ENCODE results near the gene CTSH.
A peak's percentile ranks its signal among the peaks of the same experiment; 100 is the strongest.
"Not testable (repeated sequence)": the region's sequence is repeated elsewhere in the genome, so short reads cannot be mapped to it uniquely, and the experiment has no call there.

CTSH gene

DNA sequence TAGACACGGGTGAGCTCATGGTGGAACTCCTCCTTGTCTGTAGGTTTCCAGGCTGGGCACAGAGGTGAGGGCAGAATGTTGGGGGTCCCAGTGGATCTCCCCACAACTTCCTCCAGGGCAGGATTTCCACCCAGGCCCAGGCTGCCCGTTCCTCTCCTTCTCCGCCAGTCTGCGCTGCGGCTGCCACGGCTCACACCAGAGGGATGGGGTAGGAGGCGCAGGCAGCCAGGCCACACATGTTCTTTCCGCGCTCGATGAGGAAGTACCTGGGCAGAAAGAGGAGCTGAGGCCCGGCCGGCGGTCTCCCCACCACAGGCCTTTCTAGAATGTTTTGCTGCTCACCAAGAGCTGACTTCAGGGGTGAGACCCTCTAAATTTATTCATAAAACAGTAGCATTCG lies 22.9 kb downstream of the CTSH start:
- DNase-seq (ENCODE audit: low spot score), result no peak

DNA sequence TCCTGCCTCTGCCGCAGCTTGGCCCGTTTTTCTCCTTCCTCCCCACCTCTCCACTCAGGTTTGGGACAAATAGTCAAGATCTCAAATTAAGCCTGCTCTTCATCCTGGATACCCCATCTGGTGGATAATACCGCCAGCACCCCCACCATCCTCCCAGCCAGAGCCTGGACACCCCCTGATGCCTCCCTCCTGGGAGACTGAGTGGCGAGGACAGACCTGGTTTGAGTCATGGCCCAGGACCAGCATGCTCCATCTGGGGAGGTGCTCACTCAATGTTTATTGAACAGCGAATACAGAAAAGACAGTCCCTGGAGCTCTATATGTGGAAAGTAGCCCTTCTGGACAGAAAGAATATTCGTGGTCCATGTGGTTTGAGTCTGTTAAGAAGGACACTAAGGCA lies 23.3 kb downstream of the CTSH start:
- DNase-seq (ENCODE audit: low spot score), result no peak

DNA sequence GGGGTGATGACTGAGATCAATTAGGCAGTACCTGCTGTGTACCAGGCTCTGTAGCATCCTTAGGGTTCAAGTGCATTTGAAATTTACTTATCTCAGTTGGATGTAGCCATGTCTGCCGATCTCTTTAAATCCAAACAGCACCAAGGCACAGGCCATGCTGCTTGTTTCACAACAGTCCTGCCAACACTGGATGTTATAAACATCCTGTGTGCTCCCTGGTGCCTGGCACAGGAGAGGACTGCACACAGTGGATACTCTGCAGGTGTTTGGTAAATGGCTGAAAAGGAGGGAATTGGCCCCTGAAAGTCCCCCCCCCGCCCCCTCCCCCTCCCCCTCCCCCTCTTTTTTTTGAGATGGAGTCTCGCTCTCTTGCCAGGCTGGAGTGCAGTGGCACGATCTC lies 27.0 kb downstream of the CTSH start:
- no peak for DNase-seq (ENCODE audit: low spot score)

DNA sequence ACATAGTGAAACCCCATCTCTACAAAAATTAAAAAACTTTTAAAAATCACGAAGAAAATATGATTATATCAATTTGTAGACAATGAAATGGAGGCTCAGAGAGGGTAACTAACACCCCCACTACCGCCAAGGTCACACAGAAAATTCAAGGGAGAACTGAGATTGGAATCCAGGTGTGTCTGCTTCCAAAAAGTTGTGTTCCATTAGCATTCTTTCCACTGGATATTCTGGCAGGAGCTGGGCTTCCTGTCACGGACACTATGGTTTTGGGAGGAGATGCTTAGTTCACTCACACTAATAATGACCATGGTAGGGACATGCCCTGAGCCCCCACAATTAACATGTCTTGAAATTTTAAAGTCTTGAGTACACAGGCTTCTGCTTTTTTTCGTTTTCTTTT lies 28.8 kb downstream of the CTSH start:
- DNase-seq (ENCODE audit: low spot score), result no peak

DNA sequence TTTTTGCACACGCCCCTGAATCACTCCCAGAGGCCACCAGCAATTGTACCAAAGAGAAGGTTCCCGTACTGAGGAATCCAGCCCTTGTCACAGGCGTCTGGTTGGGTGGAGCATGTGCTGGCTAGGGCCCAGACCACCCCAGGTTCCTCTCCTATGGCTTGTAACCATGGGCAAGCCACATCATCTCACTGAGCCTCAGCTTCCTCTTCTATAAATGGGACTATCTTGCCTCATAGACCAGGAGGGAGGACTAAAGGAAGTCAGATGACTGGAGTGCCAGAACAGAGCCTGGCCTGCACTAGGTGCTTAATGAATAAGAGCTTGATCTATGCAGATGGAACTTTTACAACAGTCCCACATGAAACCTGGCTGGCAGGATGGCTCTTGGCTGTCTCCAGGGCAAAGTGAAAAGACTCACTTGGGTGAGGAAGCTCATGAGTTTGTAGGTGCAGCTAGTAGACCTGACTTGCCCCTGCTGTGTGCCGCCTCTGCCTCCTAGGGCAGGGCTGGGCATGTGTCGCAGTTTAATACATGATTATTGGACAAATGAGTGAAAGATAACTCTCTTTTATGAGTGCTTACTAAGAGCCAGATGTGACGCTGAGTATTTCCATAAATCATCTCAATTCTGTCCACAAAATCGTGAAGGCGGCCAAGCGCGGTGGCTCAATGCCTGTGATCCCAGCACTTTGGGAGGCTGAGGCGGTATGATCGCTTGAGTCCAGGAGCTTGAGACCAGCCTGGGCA lies 29.3 kb downstream of the CTSH start:
- DNase-seq (ENCODE audit: low spot score), result peak; percentile 46

DNA sequence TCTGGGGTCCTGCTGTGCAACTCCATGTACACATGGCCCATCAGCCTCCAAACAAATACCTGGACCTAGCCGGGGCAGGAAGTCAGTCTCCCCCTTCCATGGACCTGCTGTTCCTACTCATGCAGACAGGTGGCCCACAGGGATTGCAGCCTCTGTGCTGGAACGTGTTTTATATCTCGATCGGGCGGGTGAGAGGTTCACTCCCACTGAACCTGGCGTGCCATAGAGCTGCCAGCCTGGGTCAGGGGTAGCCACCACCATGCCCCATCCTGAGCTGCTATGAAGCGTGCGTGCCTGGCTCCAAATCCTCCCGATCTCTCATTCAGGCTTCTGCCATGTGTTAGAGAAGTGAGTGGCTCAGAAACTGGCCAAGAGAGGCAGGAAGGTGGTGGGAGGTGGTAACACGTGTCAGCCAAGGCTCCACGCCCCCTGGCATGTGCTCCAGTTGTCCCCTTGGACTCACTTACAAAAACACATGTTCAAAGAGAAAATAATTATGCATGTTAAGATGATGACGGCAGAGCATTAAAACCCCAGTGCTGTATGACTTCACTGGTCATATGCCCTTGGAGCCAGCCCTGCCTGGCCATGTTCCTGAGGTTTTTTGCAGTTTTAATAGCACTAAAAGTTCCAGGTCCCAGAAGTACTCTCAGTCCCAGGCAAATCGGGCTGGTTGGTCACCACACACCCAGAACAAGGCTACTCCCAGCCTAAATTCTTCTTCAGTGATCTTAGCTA lies 30.6 kb downstream of the CTSH start:
- DNase-seq (ENCODE audit: low spot score), result peak; percentile 35

DNA sequence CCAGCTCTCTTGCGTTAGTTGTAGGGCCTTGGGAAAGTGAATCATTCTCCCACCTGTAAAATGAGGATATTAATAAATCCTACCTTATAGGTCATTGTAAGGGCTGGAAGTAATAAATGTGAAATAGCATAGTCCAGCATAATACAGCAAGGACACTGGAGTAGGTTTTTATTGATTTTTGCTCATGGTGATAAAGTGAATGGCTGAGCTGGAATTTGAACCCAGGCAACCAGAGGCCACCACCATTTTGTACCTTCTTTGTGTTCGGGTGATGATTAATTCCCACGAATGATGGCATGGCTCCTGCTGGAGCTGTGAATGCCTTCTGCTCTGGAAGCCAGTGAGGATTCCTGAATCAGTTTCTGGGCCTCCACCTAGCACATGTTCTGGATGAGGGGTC lies 31.8 kb downstream of the CTSH start:
- no peak for DNase-seq (ENCODE audit: low spot score)

DNA sequence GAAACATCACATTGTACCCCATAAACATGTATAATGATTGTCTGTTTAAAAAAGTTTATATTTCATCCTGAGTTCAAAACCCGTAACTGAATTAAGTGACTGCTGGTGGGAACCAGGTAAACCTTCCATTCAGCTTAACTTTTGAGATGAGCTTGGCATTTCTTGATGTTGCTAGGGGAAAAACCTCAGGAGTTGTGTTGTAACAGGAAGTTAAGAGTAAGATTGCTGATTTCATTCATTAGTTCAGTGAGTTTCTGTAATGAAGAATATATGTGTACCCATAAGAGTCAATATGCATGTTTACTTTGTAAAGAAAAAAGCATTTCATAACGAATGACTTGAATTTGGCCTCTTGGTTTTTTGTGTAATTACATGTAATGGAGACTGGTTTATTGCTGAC lies 32.5 kb downstream of the CTSH start:
- no peak for DNase-seq (ENCODE audit: low spot score)

DNA sequence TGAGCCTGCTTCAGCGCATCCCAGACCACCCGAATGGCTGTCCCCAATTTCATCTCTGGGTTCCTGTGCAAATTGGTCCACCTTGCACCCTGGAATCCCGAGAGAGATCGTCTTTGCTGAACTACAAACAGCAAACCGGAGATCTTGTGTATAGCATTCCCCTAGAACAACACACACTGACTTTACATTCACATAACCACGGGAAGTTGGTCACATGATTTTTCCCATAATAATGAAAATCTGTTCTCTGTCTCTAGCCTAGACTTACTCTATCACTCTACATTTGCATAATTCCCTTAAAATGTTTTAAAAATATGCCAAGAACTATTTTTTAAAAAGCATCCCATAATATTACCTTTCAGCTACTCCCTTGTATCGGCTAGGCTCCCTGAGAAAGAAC lies 34.6 kb downstream of the CTSH start:
- no peak for DNase-seq (ENCODE audit: low spot score)

DNA sequence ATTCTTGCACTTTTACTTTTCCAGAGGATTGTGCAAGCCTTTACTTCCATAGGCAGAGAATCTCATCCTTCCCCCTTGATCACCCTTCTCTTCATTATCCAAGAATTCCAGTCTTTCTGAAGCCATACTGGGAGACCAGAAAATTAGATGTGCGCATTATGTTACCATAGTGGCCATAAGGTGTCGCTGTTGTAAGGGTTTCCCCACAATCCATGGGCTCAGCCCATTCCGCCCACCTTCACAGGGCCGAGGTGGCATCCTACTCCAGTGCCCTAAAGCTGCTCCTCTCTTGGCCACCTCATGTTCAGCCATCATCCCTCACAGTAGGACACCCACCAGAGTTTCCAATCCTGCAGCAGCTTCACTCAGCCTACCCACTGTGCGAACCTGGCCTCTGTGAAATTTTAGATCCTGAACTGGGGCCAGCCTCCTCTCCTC lies 35.0 kb downstream of the CTSH start:
- peak; percentile 49 for DNase-seq (ENCODE audit: low spot score)

DNA sequence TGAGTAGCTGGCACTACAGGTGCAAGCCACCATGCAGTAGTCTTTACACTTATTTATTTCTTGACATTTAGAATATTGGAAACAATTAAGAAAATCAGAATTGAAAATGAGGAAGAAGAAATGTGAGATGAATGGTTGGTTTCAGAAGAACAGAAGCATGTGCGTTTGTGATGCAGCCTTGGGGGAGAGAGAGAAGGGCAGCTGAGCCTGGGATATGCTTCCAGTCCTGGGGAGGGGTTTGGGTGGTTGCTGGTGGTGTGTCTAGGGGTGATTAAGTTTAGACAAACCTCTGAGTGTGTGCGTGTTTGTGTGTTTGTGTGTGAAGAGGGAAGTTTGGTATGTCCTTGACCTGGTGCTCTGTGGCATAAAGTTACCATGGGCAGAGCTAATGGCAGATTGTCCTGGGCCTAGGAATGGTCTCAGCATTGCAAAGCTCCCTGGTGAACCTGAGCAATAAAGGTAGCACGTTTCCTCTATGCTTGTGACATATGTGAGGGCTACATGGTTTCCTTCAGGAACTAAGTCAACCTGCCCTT lies 35.6 kb downstream of the CTSH start:
- no peak for DNase-seq (ENCODE audit: low spot score)

DNA sequence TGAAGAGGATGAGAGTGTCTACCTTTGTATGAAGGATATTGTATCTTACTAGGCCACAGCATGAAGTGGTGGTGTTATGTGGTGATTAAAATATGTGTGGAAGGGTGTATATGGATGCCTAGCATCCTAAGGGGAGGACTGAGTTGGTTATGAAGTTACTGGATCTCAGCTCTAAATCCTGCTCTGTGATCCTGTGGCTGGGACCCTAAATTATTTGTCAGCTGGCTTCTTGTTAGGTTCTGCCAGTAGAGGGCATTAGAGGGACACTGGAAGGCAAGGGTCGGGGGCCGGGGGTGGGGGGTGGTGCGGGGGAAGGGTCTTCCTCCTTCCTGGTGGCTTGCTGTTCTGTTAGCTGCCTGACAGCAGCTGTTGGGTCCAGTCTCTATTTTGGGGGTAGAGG lies 37.3 kb downstream of the CTSH start:
- DNase-seq (ENCODE audit: low spot score), result no peak

DNA sequence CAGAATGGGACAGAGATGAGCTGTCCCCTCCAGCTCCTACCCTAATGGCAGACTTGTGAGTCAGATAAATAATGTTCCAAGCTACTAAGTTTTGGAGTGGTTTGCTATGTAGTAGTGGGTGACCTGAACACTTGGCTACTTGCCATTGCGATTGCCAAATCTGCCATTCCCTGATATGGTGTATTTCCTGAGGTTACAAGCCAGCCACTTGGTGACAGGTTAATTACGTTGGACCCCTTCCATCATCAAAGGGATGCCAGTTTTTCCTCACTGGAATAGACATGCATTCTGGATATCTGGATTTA lies 38.6 kb downstream of the CTSH start:
- peak; percentile 84 for DNase-seq (ENCODE audit: low spot score)

DNA sequence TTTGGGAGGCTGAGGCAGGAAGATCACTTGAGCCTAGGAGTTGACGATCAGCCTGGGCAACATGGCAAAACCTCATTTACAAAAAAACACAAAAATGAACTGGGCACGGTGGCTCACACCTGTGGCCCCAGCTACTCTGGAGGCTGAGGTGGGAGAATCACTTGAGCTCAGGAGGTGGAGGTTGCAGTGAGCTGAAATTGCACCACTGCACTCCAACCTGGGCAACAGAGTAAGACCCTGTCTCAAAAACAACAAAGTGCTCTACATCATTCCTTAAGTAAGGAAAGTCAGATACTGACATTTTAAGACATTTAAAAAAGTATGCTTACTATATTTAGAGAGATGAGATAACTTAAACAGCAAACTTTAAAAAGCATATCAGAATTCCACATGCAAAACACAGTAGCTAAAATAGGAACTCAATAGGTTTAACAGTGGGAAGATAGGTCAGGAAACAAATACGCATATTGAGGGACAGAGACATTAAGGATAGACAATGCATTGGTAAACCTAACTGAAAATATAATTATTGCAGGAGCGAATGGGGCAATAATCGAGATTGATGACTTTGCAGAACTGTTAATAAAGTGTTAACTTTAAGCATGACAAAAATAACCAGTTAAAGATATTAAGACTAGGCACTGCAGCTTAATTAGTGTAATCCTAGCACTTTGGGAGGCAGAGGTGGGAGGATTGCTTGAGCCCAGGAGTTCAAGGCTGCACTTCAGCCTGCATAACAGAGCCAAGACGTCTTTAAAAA lies 40.1 kb downstream of the CTSH start:
- no peak for DNase-seq (ENCODE audit: low spot score)

DNA sequence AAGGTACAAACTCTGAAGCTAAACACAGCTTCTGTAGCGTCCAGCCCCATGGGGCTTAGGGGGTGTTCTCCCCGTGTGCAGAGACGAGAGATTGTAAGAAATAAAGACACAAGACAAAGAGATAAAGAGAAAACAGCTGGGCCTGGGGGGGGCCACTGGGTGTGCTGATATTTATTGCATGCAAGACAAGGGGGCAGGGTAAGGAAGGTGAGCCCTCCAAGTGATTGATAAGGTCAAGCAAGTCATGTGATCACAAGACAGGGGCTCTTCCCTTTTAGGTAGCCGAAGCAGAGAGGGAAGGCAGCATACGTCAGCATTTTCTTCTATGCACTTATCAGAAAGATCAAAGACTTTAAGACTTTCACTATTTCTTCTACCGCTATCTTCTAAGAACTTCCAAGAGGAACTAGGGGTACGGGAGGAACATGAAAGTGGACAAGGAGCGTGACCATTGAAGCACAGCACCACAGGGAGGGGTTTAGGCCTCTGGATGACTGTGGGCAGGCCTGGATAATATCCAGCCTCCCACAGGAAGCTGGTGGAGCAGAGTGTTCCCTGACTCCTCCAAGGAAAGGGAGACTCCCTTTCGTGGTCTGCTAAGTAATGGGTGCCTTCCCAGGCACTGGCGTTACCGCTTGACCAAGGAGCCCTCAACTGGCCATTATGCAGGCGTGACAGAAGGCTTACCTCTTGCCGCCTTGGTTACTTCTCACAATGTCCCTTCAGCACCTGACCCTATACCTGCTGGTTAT lies 42.4 kb downstream of the CTSH start:
- not testable (repeated sequence) for DNase-seq (ENCODE audit: low spot score)

DNA sequence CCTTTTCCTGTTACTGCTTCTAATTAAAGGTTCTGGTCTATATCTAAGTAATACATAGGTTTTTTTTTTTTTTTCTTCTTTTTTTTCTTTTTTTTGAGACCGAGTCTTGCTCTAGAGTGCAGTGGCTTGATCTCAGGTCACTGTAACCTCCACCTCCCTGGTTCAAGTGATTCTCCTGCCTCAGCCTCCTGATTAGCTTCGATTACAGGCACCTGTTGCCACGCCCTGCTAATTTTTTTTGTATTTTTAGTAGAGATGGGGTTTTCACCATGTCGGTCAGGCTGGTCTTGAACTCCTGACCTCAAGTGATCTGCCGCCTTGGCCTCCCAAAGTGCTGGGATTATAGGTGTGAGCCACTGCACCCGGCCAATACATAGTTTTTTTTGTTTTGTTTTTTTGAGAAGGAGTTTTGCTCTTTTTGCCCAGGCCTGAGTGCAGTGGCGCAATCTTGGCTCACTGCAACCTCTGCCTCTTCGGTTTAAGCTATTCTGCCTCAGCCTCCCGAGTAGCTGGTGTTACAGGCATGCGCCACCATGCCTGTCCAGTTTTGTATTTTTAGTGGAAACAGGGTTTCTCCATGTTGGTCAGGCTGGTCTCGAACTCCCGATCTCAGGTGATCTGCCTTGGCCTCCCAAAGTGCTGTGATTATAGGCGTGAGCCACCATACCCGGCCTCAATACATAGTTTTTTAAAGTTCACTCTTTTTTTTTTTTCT lies 43.9 kb downstream of the CTSH start:
- DNase-seq (ENCODE audit: low spot score), result not testable (repeated sequence)

DNA sequence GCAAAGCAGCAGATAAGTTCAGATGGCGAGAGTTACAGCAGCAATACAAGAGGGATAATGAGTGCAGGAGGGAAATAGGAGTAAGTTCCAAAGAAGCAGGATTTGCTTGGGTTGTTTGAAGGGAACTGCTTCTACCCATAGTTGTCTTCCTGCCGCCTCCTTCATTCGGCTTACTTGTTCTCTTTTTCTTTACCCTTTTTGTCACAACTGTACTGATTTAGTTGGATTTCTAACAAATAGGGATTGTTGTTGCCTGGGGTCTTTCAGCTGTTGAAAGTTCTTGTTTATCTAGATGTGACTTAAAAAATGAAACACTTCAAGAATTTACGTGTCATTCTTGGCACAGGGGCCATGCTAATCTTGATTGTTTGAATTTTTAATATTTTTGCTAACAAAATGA lies 46.3 kb downstream of the CTSH start:
- no peak for DNase-seq (ENCODE audit: low spot score)

DNA sequence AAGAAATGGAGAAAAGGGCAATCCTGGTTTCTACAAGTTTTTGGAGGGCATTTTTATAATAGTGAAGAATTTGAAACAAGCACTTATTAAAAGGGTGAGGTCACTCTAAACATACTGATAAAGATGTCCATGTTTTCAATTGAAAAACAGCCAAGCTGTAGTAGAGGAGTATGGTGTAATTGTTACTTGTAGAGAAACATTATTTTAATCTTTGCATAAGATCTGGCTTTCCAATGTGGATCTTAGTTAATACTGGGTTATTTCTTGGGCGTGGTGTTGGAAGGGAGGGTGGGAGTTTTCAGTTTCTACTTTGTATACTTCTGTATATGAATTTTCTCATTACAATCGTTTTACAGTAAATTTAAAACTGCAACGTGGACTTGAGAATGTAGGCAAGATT lies 49.4 kb downstream of the CTSH start:
- no peak for DNase-seq (ENCODE audit: low spot score)

DNA sequence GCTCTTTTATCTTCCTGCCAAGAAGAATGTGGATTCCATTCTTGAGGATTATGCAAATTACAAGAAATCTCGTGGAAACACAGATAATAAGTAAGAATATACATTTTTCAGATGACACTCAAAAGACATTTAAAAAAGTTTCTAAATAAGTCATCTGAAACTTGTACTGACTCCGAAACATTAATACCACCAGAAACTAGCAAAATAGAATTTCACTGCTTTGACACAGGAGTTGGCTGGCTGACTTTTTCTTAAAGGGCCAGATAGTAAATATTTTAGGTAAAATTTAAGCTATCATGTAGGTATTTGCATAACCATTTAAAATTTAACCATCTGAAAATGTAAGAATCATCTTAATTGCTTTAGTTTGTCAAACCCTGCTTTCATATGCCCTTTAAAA lies 51.3 kb downstream of the CTSH start:
- no peak for DNase-seq (ENCODE audit: low spot score)

DNA sequence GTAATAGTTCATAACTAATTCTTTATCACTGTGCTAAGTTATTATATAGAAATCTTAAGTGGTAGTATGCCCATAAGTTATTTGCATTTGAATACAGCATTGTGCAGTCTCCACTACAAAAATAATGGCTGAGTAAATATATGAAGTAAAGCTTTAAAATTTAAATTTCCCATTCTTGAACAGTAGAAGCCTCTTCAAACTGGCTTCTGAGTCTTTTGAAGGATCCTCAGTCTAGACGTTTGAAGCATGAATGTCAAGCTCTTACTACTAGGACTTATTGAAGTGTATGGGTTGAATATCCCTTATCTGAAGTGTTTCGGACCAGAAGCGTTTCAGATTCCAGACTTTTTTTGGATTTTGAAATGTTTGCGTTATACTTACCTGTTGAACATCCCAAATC lies 55.8 kb downstream of the CTSH start:
- no peak for DNase-seq (ENCODE audit: low spot score)

DNA sequence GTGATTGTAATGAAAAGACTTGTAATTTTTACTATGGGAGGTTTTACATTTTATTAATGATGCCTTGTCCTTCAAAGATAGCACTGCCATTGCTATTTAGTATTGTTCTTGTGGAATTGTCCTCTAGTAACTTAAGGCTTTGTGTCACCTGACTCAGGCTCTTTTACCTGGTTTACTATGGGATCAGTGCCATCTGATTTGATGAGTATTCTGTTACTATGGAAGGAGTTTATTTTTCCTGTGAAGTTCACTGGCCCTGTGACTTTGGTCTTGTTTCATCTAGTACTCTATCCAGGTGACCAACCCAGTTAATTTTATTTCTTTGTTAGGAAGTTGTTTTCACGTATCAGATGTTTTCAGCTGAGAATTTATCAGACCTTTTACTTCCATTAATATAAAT lies 63.2 kb downstream of the CTSH start:
- no peak for DNase-seq (ENCODE audit: low spot score)

DNA sequence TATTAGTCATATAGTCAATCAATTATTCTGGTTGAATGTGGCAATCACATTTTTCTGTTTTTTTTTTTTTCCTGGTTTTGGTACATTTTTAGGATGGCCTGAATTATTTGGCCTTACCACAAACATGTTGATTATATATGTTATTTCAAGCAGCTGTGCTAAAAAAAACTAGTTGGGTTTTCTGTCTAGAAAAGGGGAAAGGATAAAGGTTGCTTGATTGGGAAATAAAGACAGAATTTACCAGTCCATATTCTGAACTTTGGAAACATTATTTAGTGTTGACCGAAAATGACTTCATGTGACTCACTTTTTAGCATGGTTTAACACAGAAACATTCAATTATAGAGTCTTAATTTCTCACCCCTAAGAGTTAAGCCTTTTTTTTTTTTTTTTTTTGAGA lies 64.0 kb downstream of the CTSH start:
- peak; percentile 25 for DNase-seq (ENCODE audit: low spot score)
